Stimulated activated CD4-positive, alpha-beta T cell treated with anti-CD3 and anti-CD28 coated beads, TNF-alpha, amount 100 ng/mL, for 1 hour (primary cell): ENCODE results near the gene DZIP3.
"Not testable (repeated sequence)": the region's sequence is repeated elsewhere in the genome, so short reads cannot be mapped to it uniquely, and the experiment has no call there.

Experiments
- DNase-seq, 3 donors: peaks; one replicate each; pipeline ENCODE4 v3.0.0-alpha.2; 2020; ENCODE audit warnings: low read depth in 3 of 3, low spot score in 1 of 3

The DZIP3 gene

DNA sequence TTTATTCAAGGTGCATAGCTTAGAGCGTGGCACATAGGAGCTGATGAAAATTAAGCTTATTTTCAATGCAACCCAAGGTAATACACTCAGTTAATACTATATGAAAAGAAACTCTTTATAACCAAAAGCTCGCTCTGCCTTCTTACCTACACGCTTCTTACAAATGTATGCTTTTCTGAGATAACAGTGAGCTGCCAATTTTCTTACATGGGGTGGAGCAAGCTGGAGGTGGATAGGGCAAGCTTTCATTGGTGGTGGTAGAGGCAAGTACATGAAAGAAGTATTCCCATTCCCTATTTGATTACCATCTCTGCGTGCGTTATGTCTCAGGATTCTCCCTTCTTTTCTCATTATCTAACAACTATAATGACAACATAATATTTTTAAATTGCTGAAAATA, 8.9 kb downstream of the DZIP3 start:
- no peak for DNase-seq

DNA sequence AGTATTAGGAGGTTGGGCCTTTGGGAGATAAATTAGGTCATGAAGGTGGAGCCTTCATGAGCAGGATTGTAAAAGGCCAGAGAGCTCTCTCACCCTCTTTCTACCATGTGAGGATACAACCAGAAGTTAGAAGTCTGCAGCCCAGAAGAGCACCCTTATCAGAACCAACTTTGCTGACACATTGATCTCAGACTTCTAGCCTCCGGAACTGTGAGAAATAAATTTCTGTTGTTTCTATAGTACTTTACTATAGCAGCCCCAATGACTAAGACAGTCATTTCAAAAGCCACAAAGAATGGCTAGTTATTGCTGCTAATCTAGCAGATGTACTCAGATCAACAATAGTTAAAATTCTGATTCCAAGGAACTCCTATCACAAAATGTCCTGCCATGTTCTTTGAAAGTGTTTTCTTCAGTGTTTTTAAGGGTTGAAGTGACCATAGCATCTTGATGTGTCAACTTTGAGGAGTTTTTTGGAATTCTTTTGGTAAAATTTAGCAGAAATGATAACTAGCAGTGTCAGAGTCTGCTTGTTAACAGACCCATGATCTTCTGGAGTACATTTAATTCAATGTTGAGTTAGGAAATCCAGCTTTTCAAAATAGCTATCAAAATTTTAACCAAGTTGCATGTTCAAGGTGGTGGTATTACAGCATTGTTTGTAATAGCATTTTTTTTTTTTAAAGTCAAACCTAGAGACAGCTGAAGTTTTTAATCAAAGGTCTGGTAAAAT, 10.3 kb downstream of the DZIP3 start:
- DNase-seq, result no peak

DNA sequence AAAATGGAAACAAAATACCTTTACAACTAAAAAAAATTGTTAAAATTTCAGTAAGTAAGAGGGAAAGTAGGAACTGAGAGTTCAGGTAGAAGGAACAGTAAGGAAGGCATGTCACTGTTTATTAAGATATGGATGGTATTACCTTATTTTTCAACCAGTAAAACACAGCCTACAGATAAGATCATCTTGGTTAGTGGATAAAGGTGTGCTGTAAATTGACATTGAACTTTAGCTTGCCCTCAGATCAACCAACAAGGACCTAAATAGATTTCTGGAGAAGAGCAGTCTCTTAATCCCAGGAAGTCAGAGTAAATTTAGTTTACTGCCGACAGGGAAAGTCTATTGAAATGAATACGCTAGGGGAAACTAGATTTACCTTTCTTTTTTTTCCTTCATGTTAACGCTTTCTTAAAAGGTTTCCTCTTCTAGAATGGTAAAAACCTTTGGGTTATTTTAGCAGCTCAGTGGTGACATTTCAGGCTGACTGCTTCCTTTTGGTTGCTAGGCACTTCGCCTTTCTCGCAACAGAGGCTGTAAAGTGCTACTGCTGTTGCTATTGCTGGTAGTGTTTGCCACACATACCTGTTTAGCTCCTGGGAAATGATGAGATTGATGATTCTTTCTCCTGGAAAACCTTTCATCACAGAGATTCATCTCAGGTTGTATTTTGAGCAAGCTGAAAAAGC, 12.9 kb downstream of the DZIP3 start:
- DNase-seq, result no peak

DNA sequence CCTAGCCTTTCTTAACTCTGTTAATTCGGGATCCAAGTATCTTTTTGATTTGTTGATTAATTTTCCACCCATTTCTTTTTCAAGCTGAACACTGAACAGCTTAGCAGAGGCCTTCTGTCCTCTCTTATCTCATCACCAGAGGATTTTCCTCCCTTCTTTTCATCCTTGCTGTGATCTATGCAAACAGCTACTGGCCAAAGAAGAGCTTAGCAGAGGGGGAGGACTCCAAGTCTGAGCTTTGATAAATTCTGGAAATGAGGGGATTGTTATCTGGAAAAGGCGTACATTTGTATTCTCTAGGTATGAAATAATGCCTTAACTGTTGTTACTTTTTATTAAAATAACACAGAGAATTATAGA, 13.4 kb downstream of the DZIP3 start:
- DNase-seq, result no peak

DNA sequence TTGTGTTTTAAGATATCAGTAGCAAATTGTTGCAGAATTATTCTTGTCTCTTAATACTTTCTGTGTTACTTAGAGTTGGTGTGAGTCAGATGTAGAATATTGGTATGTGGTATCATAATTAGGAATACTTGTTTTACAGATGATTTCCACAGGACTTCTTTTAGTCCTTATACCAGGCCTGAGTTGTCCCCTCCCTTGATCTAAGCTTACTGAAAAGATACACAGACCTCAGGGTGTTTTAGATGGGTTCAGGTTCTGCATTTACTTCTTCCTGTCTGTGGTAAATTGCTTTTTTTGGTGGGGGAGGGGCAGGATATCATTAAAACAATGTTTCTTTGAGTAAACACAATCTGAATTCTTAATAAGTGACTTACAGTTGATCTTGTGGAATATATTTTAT, 14.2 kb downstream of the DZIP3 start:
- no peak for DNase-seq

DNA sequence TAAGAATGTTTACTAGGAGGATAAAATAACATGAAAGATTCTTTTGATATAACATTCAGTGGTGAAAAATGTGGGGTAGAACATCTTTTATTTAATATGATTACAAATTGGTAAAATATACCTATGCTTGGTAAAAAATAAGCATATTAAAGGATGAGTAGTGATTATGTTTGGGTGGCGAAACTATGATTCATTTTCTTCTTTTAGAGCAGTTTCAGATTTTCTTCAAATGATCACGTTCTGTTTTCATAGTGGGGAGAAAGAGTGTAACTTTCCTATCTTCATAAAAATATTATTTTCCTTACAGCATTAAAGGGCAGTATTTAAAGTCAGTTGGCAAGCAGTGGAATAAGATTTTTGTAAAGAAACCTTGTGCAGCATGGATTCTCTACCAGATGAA, 15.5 kb downstream of the DZIP3 start:
- no peak for DNase-seq

DNA sequence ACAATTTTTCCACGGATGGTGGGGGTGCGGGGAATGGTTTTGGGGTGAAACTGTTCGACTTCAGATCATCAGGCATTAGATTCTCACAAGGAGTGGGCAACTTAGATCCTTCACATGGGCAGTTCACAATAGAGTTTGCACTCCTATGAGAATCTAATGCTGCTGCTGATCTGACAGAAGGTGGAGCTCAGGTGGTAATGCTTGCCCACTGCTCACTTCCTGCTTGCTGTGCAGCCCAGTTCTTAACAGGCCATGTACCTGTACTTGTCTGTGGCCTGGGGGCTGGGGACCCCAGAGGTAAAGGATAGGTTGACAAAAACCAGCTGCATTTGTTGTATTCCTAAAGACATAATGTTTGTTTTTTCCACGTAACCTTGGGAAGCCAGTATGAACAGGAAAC, 16.0 kb downstream of the DZIP3 start:
- no peak for DNase-seq

DNA sequence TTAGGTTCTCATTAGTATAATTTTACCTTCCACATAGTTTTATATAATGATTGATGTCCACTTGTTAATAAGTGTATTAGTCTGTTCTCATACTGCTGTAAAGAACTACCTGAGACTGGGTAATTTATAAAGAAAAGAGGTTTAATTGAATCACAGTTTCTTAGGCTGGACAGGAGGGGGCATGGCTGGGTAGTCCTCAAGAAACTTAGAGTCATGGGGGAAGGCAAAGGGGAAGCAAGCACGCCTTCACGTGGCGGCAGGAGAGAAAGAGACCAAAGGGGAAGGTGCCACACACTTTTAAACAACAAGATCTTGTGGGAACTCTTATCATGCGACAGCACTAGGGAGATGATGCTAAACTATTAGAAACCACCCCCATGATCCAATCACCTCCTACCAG, 19.2 kb downstream of the DZIP3 start:
- DNase-seq, result no peak

DNA sequence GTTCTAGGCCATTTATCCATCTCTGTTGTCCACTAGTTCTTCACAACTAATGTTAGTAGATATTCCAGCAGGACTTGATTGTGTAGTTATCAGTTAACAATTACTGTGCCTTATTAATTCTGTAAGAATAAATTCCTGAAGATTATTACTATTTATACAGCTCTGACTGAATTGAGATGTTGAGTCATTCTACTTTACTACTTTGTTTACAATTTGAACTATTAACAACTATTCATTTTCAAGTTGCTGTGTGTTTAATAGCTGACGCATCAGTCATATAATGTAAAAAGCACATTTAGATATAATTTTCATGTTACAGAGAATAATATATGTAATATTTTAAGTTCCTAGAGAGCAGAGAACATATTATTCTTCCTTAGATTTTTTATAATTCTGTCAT, 21.1 kb downstream of the DZIP3 start:
- no peak for DNase-seq

DNA sequence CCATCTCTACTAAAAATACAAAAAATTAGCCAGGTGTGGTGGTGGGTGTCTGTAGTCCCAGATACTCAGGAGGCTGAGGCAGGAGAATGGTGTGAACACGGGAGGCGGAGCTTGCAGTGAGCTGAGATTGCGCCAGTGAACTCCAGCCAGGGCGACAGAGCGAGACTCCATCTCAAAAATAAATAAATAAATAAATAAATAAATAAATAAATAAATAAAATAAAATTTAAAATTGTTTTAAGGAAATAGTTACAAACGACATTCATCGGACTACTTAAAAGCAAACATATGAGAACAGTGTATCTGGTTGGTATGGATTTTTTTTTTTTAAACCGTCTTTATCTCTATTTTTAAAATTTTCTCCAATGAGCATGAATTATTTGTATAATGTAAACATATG, 26.6 kb downstream of the DZIP3 start:
- not testable (repeated sequence) for DNase-seq

DNA sequence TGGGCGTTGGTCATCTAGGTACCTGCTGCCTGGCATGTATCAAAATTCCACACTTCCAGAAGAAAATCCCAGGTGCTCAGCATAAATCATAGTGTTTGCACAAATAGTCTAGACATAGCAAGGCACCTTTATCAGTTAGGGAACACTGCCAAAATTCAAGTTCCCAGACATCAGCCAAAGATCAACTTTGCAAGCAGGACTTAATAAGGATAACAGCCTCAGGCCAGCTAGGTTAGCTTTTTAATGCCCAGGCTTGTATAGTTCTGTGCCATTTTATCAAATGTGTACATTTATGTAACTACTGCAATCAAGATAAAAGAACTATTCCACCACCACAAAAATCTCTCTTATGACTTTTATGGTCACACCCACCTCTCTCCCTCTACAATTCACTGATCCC, 30.7 kb downstream of the DZIP3 start:
- DNase-seq, result no peak

DNA sequence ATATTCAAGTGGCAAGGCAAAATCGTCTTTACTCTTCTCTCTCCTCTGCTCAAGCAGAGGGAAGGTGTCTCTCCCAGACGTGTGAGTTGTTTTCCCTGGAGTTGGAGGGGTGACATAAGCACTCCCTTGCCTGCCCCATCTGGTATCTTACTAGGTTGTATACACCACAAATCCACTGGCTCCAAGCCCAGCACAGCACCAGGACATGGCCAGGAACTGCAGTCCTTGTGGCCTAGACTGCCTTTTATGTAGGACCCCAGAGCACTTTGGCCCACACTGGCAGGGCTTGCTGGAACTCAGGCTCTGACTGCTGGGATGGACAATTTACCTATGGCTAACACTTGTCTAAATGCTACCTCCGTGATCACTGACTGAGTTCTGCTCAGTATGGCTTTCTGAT, 34.0 kb downstream of the DZIP3 start:
- DNase-seq, result no peak

DNA sequence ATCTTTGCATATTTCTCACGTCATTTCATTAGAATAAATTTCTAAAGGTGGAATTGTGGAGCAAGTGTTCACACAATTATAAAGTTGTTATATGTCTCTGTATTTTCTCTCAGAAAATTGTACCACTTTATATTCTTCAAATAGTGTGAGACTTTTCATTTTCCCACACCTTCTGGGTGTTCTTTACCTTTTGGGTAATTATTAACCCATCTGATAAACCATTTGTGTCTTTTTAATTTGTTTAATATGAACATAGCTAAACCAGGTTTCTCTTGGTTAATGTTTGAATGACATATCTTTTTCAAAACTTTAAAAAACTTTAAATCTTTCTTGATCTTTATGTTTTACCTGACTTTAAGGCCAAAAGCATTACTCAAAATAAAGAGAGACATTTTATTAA, 40.5 kb downstream of the DZIP3 start:
- DNase-seq, result no peak

DNA sequence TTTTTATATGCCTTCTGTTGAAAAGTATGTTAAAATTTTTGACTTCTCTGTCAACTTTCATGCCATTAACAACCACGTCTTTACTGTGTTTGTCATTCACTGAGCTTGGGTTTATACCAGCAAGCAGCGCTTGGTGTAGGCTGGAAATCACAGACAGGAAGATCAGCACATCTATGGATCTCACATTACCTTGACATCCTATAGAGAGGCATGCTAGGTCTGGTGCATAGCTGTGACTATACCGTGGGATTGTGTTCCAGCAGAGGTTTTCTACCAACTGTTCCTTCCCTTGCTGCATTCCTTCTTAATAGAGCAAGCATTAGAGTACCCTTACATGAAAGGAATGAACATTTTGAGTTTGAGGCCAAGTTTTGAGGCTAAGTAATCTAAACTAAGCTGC, 53.0 kb downstream of the DZIP3 start:
- no peak for DNase-seq

DNA sequence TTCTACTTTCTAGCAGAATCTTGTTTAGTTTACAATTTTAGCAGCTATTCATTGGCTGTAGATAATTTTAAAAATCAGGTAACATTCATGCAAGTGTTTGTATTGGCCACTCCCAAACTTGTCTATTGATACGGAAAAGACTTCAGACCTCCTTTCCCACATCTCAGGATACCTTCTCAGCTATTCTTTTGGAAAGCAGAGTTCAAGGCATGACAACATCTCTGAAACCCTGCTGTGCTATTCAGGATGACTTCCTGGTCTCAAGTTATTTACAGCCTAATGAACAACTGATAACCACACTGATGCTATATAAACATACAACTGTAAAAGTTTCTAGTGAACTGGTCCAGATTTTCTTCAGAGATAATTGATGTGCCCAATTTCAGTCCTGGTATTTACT, 55.8 kb downstream of the DZIP3 start:
- no peak for DNase-seq

DNA sequence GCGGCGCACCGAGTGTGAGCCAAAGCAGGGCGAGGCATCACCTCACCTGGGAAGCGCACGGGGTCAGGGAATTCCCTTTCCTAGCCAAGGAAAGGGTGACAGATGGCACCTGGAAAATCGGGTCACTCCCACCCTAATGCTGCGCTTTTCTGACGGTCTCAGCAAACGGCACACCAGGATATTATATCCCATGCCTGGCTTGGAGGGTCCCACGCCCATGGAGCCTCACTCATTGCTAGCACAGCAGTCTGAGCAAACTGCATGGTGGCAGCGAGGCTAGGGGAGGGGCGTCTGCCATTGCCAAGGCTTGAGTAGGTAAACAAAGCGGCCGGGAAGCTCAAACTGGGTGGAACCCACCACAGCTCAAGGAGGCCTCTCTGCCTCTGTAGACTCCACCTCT, 66.1 kb downstream of the DZIP3 start:
- DNase-seq, result not testable (repeated sequence)

DNA sequence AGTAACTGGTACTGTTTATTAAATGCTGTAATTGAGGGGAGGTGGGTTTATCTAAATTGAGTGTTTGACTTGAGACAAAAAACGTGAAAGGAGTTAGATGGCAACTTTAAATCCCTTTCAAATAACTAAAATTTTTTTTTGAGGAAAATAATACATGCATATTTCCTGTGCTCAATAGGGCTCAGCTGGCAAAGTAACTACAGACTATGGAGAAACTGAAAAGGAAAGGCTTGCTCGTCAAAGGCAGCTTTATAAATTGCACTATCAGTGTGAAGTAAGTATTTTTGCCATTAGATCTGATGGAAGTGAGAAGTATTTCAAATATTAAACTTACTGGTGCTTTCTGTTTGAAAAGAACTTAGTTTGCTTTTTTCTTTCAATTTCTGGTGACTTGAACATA, 72.2 kb downstream of the DZIP3 start:
- DNase-seq, result no peak

DNA sequence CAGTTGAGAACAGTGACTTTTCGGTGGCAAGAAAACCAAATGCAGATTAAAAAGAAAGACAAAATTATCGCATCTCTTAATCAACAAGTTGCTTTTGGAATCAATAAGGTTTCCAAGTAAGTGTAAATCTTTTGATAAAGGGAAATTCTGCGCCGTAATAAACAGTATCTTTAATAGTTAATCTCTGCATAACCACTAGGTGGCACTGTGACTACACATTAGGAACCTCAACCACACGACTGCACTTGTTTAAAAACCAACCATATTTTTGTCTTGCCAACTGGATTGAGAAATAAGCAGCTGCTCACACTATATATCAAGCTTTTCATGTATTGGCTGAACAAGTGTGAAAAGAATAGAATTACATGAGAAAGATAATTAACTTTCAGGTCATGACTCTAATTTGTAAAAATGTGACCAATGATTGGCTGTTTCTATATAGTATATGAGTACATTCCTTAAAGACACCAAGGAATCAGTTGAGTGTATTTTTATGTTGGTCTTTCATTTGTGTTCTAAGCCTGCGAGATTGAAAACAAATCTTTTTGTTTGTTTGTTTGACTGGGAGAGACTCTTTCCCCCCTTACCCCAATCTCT, 72.7 kb downstream of the DZIP3 start:
- DNase-seq, result peak in 2 of 3 donors; percentile 2 to 15

DNA sequence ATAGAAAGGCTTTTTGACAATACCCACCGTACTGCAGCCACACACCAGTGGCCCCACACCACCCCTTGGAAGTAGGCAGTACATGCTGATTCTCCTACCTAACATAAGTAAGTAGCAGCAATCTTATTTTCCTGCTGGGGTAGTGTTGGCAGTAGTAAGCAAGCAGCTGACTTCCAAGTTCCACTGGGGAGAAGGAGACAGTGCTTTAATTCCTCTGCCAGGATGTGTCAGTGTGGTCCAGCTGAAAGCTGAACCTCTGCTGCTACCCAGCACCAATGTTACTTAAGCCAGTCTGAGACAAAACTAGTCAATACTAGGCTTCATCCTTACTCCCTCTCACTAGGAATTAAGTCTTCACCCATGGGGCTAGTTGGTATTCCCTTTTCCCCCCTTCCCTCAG, 74.7 kb downstream of the DZIP3 start:
- DNase-seq, result no peak

DNA sequence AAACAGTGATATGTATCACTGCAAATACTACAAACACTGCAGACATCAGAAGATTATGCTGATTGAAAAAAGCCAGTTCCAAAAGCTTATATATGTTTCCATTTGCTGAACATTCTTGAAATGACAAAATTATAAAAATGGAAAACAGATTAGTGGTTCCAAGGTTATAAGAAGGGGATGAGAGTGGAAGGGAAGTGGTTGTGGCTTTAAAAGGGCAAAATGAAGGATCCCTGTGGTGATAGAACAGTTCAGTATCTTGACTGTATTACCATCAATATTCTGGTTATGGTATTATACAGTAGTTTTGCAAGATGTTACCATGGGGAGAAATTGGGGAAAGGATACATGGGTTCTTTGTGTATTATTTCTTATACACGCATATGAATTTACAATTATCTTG, 77.8 kb downstream of the DZIP3 start:
- no peak for DNase-seq

DNA sequence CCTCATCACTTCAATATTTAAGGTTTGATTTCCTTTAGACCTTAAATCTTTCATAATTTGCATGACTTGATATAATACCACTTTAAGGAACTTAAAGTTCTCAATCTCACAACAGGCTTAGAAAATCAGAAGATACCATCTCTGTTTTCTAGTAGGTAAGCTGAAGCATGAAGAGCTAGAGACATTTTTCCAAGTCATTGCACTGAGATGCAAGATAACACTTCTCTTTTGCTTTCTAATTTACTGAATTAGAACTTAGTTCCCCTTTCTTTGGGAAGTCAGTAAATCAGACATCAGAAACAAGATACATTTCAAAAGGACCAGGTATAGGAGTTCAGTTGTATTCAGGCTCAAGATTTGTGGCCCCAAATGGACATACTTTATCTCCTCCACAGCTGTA, 79.7 kb downstream of the DZIP3 start:
- DNase-seq, result no peak

DNA sequence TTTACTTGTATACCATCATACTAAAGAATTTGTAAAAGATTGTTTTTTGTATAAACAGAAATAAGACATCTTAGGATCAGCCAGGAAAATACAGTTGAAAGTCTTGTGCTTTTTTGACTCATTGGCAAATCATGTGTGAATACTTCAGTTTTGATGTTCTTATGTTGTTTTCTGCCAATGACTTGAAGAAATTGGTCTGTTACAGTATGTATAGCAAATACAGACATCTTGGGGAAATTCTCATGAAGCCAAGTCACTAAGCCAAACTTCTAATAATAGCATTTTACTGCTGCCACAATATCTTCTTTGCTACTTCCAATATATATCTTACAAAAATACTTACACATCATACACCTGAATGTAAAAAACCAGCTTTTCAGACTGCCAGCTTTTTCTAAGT, 83.2 kb downstream of the DZIP3 start:
- no peak for DNase-seq
